NCI-H510A (cell line): ENCODE data around the gene EML6.
"Not testable (repeated sequence)": the region's sequence is repeated elsewhere in the genome, so short reads cannot be mapped to it uniquely, and the experiment has no call there.

Experiments used
- DNase-seq: peaks from one replicate; lab custom pipeline; 2025; lab: John Stamatoyannopoulos, UW

Gene EML6

GRCh38 chr2:54805255-54805654, 81.8 kb downstream of the EML6 start:
- no peak for DNase-seq

DNA sequence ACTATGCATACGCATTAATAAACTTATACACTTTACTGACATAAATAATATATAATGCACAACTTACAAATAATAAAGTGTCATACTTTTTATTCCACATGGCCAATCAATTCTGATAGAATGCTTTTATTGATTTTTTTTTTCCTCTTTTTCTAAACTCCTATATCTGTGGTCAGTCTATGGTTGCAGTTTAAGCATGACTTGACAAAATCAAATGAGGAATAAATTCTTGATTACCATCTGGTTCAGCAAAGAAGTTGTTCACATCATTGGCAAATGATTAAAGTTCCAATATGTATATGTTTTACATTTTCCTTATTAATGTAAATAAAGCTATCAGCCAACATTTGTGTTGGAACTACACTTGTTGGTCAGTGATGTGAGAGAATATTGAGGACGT, 83.5 kb downstream of the EML6 start:
- DNase-seq = no peak

GRCh38 chr2:54808661-54809060, 85.2 kb downstream of the EML6 start:
- DNase-seq = no peak

DNA sequence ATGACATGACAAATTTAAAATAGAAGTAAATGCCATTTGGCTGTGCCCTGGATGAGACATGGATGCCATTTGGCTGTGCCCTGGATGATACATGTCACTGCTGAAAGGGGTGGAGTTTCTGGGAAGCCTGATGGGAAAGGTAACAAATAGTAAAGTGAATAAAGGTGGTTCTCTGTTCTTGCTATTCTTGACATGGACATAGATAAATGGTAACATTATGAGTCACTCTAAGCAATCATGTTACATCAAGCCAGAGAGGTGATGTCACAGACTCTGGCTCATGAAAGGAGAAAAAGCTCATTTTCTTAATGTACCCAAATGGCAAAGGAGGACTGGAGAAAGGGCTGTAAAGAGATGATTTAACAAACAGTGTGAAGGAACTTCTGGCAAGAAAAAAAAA, 86.4 kb downstream of the EML6 start:
- DNase-seq = no peak

- DNase-seq = no peak
These were observed 86.8 kb downstream of the EML6 start for GRCh38 chr2:54810246-54810645.

DNA sequence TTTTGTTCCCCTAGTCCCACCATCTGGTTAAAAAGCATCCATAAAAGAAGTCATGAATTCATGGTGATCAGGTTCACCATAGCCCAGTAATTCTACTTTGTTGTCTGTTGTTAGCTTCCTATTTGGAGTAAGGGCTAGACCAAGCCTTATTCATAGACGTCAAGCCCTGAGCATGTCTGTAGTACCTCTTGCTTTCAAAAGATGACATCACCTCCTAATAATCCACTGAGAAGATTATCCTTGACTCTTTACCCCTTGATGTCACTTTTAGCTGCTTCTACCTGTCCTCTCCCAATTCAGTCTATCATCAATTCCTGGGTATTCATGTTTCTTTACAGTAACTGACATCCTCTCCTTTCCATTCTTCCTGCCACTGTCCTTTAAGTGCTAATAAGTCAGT, 90.1 kb downstream of the EML6 start:
- DNase-seq = no peak

DNA sequence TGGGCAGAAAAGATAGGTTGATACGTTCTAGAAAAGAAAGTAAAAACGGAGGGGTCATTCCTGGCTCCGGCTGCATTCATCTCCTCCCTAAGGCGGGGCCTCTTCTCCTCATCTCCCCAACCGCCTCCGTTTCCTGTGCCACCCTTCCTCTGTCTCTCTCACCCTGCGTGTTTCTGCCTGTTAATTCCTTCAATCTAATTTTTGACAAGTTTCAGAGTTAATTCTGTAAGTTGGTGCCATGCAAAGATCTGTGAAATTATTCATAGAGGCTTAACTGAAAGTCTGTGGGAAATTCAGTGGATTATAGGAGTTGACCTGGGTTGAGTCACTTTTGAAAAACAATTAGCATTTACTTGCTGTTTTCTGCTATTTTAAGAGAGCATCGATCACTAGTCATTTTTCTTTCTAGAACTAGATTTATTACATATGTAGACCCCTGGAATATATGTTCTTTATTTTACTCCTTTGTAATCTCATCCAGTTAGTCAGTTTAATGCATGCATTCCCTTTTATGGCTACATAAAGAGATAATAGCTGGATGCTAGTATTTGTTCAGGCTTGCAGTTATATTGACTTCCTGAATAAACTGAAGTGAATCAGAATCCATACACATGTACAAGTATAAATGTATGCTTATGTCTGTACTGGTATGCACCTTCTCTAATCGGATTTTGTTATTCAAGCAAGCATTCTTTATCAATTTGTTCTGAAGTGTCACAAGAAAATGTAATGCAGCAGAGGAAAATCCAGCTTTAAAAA, 91.1 kb downstream of the EML6 start:
- DNase-seq = no peak

DNA sequence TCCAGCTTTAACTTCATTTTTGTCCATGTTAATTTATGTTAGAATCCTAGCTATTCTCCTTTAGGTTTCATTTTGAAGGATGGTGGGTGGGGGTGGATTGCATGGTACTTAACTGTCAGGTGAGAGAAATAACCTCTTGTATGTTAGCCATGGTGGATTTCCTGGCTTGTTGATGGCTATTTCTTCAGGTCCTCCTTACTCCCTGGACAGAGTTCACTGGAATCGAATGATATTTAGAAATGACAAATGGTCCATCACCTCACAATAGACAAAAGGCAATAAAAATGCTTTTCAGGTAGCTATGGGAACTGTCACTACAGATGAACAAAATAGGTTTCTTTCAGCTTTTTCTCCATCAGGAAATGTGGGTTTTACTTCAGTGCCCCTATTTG, 91.7 kb downstream of the EML6 start:
- no peak for DNase-seq

GRCh38 chr2:54818226-54818625, 94.8 kb downstream of the EML6 start:
- DNase-seq = no peak

DNA sequence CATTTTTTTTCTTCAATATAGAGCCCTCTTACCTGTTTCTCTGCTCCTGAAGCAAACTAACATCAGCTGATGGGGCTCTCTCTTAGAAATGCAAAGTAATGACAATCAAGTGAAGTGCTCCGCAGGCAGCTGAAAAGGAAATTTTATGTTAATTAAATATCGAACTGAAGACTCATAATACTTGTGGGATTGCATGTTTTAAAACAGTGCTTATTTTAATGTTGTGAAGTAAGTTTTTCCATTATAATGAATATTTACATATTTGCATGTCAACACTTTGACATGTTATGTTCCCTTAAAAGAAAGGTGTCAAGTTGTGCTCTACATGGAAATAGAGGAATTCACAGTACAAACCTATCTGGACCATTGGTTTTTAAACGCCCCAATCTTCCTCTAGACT, 97.1 kb downstream of the EML6 start:
- DNase-seq = no peak

DNA sequence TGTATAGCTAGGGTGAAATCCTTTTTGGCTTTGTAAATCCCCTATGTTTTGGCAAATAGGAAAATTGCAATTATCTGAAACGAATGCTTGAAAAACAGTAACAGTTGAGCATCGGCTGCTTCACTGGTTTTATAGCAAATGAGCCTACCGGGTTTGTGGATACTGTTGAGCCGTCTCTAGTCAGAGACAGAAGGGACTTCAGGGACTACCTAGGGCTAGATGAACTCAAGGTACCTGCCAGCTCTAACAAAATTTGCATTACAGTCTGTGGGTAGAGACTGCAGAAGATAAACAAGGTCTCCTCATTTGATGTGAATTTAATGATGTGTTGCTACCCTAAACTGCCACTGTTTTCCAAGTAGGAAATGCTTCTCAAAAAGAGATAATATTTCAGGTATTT, 101.1 kb downstream of the EML6 start:
- DNase-seq = no peak

GRCh38 chr2:54830546-54830945, 107.1 kb downstream of the EML6 start:
- no peak for DNase-seq

GRCh38 chr2:54831480-54831879, 108.0 kb downstream of the EML6 start:
- DNase-seq = no peak

- DNase-seq = no peak
These were observed 111.3 kb downstream of the EML6 start for GRCh38 chr2:54834721-54835120.

- no peak for DNase-seq
These were observed 113.0 kb downstream of the EML6 start for GRCh38 chr2:54836477-54836876.

GRCh38 chr2:54838585-54839035, 115.1 kb downstream of the EML6 start:
- no peak for DNase-seq

DNA sequence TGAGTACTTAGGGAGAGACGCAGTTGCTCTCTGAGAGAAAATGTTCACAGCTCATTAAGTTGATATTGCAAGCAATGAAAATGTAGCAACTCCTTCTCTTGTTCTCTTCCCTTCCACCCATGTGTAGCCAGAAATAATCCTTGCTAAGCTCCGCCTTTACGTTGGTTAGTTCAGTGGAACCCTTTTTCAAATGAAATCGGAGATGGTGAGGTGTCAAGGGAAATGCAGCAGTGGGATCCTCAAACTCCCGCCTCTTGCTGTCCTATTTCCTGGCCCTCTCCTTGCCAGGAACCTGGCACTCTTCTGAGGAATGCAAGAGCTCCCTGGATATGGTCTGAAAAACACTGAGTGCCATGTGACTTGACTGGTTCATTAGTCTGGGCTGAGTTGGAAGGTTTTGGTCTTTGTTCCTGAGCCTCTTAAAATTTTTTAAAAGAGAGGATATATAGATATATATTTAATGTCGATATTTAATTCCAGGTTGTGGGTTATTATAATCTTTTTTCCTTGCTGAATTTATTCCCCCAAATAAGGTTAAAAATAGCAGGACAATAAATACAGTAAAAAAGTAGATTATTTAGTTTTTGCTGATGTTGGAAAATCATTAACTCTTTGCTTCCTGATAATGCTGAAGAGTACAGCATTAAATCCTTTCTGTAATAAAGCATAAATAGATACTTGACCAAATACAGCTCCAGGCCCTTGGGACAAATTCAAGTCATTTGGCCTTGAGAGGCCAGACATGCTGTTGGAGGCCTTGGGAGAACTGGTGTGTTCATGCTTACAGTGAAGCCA, 116.2 kb downstream of the EML6 start:
- DNase-seq = no peak

DNA sequence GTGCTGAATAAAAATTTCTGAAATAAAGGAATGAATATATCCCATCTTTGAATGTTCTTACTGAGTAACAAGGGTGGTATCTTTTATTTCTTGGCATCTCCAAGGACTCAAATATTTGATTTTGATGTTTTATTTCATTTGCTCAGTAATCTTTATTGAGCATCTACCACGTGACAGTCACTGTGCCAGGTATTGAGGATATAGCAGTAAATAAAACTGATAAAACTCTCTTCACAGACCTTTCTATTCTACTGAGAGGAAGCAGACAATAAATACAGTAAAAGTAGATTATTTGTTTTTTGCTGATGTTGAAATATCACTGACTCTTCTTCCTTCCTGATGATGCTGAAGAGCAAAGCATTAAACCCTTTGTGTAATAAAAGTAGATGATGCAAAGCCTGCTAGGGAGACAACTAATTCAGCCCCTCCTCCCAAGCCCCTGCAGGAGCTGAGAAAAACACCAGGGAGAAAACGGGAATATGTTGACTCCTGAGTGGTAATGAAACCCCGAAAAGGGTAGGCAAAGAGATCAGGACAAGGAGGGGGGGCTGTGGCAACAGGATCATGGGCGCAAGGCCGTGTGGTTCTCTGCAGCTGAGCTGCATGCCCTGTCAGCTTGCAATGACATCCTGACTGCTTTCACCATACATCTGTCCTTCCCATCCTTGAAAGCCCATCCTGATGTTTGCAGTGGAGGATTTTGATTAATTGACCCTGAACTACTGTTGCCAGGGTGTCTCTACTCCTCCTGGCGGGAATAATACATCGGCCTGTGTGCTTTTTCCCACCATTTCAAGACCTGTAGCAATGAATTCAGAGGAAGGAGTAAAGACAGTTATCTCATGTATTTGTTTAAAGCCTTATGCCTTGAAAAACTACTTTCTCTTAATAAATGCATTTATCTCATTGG, 117.4 kb downstream of the EML6 start:
- DNase-seq = no peak

- DNase-seq = not testable (repeated sequence)
These were observed 118.0 kb downstream of the EML6 start for GRCh38 chr2:54841500-54841899.

GRCh38 chr2:54845094-54845493, 121.6 kb downstream of the EML6 start:
- no peak for DNase-seq

- no peak for DNase-seq
These were observed 122.1 kb downstream of the EML6 start for GRCh38 chr2:54845514-54845913.
